Testis (tissue), 2 donors: ENCODE data around the gene ANKRD33B.

Experiments
- POLR2A ChIP-seq: fragments of 450-650 bp; IDR thresholded peaks from one replicate; pipeline ENCODE4 v1.6.1; 2017; ENCODE audit warnings: antibody characterized with exemption, mild to moderate bottlenecking, moderate library complexity
- TF ChIP-seq, protein P1 (sequence below), 3 experiments: fragments of 450-650 bp in 2 of 3; fragments of 200-600 bp in 1 of 3; sonication (generic) in 1 of 3; IDR thresholded peaks; one replicate each; pipeline ENCODE4 v1.5.1; 2016 to 2019; ENCODE audit warnings: antibody characterized with exemption in 3 of 3, mild to moderate bottlenecking in 2 of 3, moderate library complexity in 1 of 3

DNA sequence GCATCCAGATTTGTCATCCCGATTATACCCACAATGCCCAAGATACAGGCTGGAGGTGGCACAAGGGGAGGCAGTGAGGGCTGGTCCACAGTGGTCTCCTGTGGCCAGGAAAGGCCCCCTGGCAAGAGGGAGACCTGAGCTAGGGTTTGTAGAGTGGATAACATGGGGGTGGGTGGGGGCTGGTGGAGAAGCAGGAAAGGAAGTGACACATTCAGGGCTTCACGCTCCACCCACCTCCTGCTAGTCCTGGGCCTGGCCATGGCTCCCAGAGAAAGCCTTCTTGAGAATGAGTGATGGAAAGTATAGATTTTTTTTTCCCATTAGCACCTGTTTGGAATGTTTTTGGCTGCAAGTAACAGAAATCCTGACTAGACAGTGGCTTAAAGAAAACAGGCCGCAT is 81.3 kb downstream of the ANKRD33B start:
- TF ChIP-seq, protein P1, sequence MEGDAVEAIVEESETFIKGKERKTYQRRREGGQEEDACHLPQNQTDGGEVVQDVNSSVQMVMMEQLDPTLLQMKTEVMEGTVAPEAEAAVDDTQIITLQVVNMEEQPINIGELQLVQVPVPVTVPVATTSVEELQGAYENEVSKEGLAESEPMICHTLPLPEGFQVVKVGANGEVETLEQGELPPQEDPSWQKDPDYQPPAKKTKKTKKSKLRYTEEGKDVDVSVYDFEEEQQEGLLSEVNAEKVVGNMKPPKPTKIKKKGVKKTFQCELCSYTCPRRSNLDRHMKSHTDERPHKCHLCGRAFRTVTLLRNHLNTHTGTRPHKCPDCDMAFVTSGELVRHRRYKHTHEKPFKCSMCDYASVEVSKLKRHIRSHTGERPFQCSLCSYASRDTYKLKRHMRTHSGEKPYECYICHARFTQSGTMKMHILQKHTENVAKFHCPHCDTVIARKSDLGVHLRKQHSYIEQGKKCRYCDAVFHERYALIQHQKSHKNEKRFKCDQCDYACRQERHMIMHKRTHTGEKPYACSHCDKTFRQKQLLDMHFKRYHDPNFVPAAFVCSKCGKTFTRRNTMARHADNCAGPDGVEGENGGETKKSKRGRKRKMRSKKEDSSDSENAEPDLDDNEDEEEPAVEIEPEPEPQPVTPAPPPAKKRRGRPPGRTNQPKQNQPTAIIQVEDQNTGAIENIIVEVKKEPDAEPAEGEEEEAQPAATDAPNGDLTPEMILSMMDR (IDR thresholded peaks at IDR 0.05): no peak
- no peak for TF ChIP-seq POLR2A
